GM19395 (cell line): ENCODE measurements around the gene TMEM87A.
"Not testable (repeated sequence)": the region's sequence is repeated elsewhere in the genome, so short reads cannot be mapped to it uniquely, and the experiment has no call there.

Experiments
- ATAC-seq: cut with Tn5 transposase; IDR thresholded peaks from one replicate; pipeline ENCODE4 v1.9.1; 2021; ENCODE audit warnings: mild to moderate bottlenecking, moderate library complexity; ENCODE audit not compliant: unreplicated experiment

TMEM87A gene

GRCh38 chr15:42272939-42273899 lies at the start of gene TMEM87A, which contains the start of gene GANC:
Gene TMEM87A, minus strand, starts transcription at chr15:42273433. Its CDS starts 35 bp downstream, at chr15:42273398.
Gene GANC, plus strand, starts transcription at chr15:42273201. Its CDS starts 1,281 bp downstream, at chr15:42274482.
- peak; percentile 93 for ATAC-seq

DNA sequence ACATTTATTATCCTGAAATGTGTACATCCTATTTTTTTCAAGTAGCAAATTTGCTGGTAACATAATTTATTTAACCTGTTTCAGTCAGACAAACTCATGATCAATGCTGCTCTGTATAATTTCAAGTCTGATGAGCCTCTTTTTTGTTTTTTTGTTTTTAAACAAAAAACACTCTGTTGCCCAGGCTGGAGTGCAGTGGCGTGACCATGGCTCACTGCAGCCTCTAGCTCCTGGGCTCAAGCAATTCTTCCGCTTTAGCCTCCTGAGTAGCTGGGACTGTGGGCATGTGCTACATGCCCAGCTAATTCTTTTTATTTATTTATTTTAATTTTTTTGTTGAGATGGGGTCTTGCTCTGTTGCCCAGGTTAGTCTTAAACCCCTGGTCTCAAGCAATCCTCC lies 46.0 kb upstream of the TMEM87A start:
- ATAC-seq = no peak

GRCh38 chr15:42316282-42316805 lies 43.1 kb upstream of the TMEM87A start:
- not testable (repeated sequence) for ATAC-seq

- no peak for ATAC-seq
Observed at GRCh38 chr15:42315521-42315920, 42.3 kb upstream of the TMEM87A start.

- ATAC-seq = no peak
Observed at GRCh38 chr15:42314818-42315217, 41.6 kb upstream of the TMEM87A start.

- no peak for ATAC-seq
Observed at GRCh38 chr15:42313463-42313862, 40.2 kb upstream of the TMEM87A start.

GRCh38 chr15:42306681-42307080 lies 33.4 kb upstream of the TMEM87A start:
- ATAC-seq = no peak

DNA sequence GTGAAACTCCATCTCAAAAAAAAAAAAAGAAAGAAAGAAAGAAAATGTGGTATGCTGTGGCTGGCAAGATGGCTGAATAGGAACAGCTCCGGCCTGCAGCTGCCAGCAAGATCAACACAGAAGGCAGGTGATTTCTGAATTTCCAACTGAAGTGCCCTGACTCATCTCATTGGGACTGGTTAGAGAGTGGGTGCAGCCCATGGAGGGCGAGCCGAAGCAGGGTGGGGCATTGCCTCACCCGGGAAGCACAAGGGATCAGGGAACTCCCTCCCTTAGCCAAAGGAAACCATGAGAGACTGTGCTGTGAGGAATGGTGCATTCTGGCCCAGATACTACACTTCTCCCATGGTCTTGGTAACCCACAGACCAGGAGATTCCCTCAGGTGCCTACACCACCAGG lies 27.8 kb upstream of the TMEM87A start:
- ATAC-seq = not testable (repeated sequence)

GRCh38 chr15:42289166-42289565 lies 15.9 kb upstream of the TMEM87A start:
- no peak for ATAC-seq

- ATAC-seq = no peak
Observed at GRCh38 chr15:42287931-42288330, 14.7 kb upstream of the TMEM87A start.

- ATAC-seq = no peak
Observed at GRCh38 chr15:42286445-42287029, 13.3 kb upstream of the TMEM87A start.

- ATAC-seq = no peak
Observed at GRCh38 chr15:42285034-42285433, 11.8 kb upstream of the TMEM87A start.

GRCh38 chr15:42284551-42284950 lies 11.3 kb upstream of the TMEM87A start:
- no peak for ATAC-seq

DNA sequence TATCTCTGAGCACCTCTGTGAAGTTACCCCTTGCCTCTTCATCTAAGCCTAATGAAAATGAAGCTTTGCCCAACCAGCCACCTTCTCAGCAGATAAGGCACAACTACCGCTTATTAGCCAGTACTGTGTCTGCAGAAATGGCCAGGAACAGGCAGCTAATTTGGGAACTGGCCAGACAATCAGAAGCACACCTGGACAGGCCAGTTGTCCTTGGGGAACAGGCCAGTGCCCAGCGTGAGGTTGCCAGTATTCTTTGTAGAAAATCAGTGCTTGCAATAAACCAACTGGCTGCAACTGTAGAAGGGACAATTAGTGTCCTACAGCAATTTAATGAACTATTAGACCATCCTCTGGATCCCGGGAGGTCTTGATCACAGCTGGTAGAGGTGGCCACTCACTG lies 10.4 kb upstream of the TMEM87A start:
- ATAC-seq = no peak

- no peak for ATAC-seq
Observed at GRCh38 chr15:42282926-42283325, 9.7 kb upstream of the TMEM87A start.

DNA sequence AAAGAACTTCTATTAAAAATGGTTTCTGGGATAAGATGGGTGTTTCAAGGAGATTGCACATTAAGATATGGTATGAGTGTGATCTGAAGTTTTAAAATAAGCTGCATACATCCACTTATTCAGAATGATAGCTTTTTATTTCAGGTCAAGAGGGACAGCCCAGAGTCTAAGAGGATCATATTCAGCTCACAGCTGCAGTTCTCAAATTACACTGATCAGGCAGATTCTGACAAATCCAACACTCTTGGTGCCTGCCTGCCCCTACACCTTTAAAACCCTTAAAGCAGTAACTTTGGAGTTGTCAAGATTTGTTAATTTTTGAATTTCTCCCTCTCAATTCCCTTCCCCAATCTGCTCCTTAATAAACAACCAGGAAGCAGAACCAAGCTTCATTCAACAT lies 9.1 kb upstream of the TMEM87A start:
- no peak for ATAC-seq

GRCh38 chr15:42279234-42279723 lies 6.0 kb upstream of the TMEM87A start:
- no peak for ATAC-seq

- no peak for ATAC-seq
Observed at GRCh38 chr15:42276762-42277161, 3.5 kb upstream of the TMEM87A start.

GRCh38 chr15:42275780-42276391 lies 2.7 kb upstream of the TMEM87A start:
- ATAC-seq = no peak

DNA sequence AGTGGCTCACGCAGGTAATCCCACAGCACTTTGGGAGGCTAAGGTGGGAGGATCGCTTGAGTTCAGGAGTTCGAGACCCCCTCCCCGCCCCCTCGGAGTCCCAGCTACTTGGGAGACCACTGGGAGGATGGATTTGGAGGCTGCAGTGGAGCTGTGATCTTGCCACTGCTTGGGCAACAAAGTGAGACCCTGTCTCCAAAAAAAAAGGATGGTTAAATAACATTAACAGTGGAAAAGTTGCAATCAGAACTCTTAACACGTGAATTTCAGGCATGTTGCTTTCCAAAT lies 1.4 kb upstream of the TMEM87A start:
- ATAC-seq = no peak

DNA sequence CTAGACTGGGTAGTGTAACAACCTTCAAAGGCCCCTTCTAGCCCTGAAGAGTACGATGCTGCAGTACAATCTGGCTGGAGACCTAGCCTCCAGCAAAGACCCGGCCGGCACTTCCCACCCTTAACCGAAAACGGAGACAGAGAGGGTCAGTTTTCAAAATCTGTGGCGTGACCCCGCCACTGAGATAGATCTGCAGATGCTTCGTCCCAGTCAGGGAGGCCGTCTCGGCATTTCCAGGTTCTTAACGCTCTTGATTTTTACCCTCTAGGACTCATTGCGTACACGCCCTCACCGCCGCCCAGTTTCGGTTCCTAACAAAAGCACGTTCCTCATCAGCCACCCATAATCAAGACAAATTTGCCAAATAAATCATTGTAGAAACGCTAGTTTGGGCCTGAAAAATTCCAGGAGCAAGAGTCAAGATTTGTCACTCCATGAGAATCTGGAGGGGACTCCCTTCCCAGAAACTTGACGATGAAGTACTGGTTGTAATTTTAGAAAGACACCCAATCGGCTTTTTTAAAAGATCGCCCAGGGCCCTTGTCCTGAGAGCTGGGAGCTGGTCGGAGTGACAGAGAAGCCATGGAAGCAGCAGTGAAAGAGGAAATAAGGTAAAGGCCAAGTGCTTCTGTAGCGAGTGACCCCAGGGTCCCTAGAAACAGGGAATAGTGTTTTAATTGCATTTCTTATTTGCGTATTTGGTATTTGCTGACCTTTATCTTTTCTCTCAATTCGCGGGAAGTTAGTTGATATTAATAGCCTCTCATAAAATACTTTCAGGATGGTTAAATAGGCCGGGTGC lies 868 bp upstream of the TMEM87A start:
- ATAC-seq = peak; percentile 30
